SK-N-SH (cell line): Measurements from ENCODE around the gene TINAGL1. TPM values are rescaled to one million over a fixed set of nuclear protein-coding genes. Genes with fewer than 3 reads are reported as not detected.
A peak's percentile ranks its signal among the peaks of the same experiment; 100 is the strongest.

ENCODE experiments used
- CTCF ChIA-PET: fragments of 300-600, 350-600 bp; formaldehyde crosslinking; extraction: SDS; loops from one replicate; lab custom pipeline; 2021; lab: Yijun Ruan, JAX
- POLR2A ChIA-PET: fragments of 350-600 bp; sonication (Branson Sonifier 250); formaldehyde crosslinking; extraction: SDS; loops from one replicate; lab custom pipeline; 2020; ENCODE audit warnings: antibody characterized with exemption, inconsistent platforms; lab: Yijun Ruan, JAX
- DNase-seq: peaks from one replicate; pipeline ENCODE4 v3.0.0; 2012
- H2AFZ ChIP-seq: fragments of 200-600 bp; sonication (generic); 2 replicates; pipeline ENCODE4 v1.8.1; 2016; ENCODE audit warnings: antibody characterized with exemption, mild to moderate bottlenecking, low read depth
- H3F3A ChIP-seq: fragments of 200-600 bp; sonication (generic); replicated peaks from 2 replicates; pipeline ENCODE3; 2016; ENCODE audit warnings: antibody characterized with exemption, mild to moderate bottlenecking; ENCODE audit not compliant: insufficient read depth
- H3K27ac ChIP-seq, 2 experiments: fragments of 200-500 bp in 1 of 2; fragments of 200-600 bp in 1 of 2; sonication (Bioruptor generic) in 1 of 2; sonication (generic), shearing (Covaris generic) in 1 of 2; 2 replicates each; pipeline versions ENCODE4 v1.5.1 to v1.6.1; 2014 to 2016; ENCODE audit warnings: low read depth in 2 of 2, inconsistent platforms in 1 of 2, low read length in 1 of 2, mild to moderate bottlenecking in 1 of 2, mixed read lengths in 1 of 2
- H3K27me3 ChIP-seq: fragments of 200-600 bp; sonication (generic), shearing (Covaris generic); 2 replicates; pipeline ENCODE4 v1.6.1; 2016; ENCODE audit warnings: mixed run types; ENCODE audit not compliant: insufficient read depth
- H3K36me3 ChIP-seq, 2 experiments: fragments of 200-500 bp in 1 of 2; fragments of 200-600 bp in 1 of 2; sonication (Bioruptor generic) in 1 of 2; sonication (generic) in 1 of 2; replicated peaks in 1 of 2; 2 replicates each; pipeline versions ENCODE3 to v1.5.1; 2014 to 2016; ENCODE audit warnings: low read length in 1 of 2, mild to moderate bottlenecking in 1 of 2; ENCODE audit not compliant: insufficient read depth in 2 of 2, control insufficient read depth in 1 of 2
- H3K4me1 ChIP-seq, 2 experiments: fragments of 200-500 bp in 1 of 2; fragments of 200-600 bp in 1 of 2; sonication (Bioruptor generic) in 1 of 2; sonication (generic), shearing (Covaris generic) in 1 of 2; 2 replicates each; pipeline versions ENCODE4 v1.5.1 to v1.6.1; 2014 to 2016; ENCODE audit warnings: low read depth in 1 of 2, low read length in 1 of 2, mixed run types in 1 of 2; ENCODE audit not compliant: insufficient read depth in 2 of 2, control insufficient read depth in 1 of 2
- H3K4me2 ChIP-seq: fragments of 200-600 bp; sonication (generic), shearing (Covaris generic); 2 replicates; pipeline ENCODE4 v1.6.1; 2017; ENCODE audit warnings: mixed run types
- H3K4me3 ChIP-seq, 2 experiments: fragments of 200-500 bp in 1 of 2; fragments of 200-600 bp in 1 of 2; sonication (Bioruptor generic) in 1 of 2; sonication (generic), shearing (Covaris generic) in 1 of 2; 2 replicates each; pipeline versions ENCODE4 v1.5.1 to v1.8.1; 2014 to 2016; ENCODE audit warnings: low read depth in 2 of 2, inconsistent platforms in 1 of 2, low read length in 1 of 2, mild to moderate bottlenecking in 1 of 2, mixed read lengths in 1 of 2, moderate library complexity in 1 of 2
- H3K79me2 ChIP-seq: fragments of 200-600 bp; sonication (generic); 2 replicates; pipeline ENCODE4 v1.8.1; 2017; ENCODE audit warnings: mild to moderate bottlenecking; ENCODE audit not compliant: insufficient read depth
- H3K9ac ChIP-seq: fragments of 200-600 bp; sonication (generic); 2 replicates; pipeline ENCODE4 v1.6.1; 2017; ENCODE audit warnings: mixed run types
- H3K9me2 ChIP-seq: fragments of 200-600 bp; sonication (generic); 2 replicates; pipeline ENCODE4 v1.6.1; 2017; ENCODE audit warnings: mixed run types
- H3K9me3 ChIP-seq: fragments of 200-600 bp; sonication (generic); 2 replicates; pipeline ENCODE4 v1.6.1; 2017; ENCODE audit warnings: mixed run types, mild to moderate bottlenecking, moderate library complexity
- H4K20me1 ChIP-seq: fragments of 200-600 bp; sonication (generic); 2 replicates; pipeline ENCODE4 v1.6.1; 2017; ENCODE audit warnings: mild to moderate bottlenecking, mixed run types; ENCODE audit not compliant: insufficient read depth
- FOXM1 ChIP-seq: IDR thresholded peaks from 2 replicates; pipeline ENCODE4 v1.4.0; 2012; ENCODE audit warnings: low read depth, mild to moderate bottlenecking
- GABPA ChIP-seq: IDR thresholded peaks from 2 replicates; pipeline ENCODE4 v1.4.0; 2012; ENCODE audit warnings: low read depth, mild to moderate bottlenecking
- GATA2 ChIP-seq: sonication (generic); formaldehyde crosslinking; IDR thresholded peaks from 2 replicates; pipeline ENCODE4 v1.5.0; 2020; ENCODE audit warnings: mild to moderate bottlenecking, missing genetic modification reagents
- JUND ChIP-seq: IDR thresholded peaks from 2 replicates; pipeline ENCODE4 v1.4.0; 2012
- RAD21 ChIP-seq: IDR thresholded peaks from 2 replicates; pipeline ENCODE4 v1.6.1; 2012; ENCODE audit warnings: mild to moderate bottlenecking, low read length
- RCOR1 ChIP-seq: fragments of 150-350 bp; IDR thresholded peaks from 2 replicates; pipeline ENCODE4 v1.6.1; 2017; ENCODE audit warnings: antibody characterized with exemption, low read length
- RFX5 ChIP-seq: IDR thresholded peaks from 2 replicates; pipeline ENCODE4 v1.6.1; 2012; ENCODE audit warnings: mild to moderate bottlenecking, improper control_type of control experiment, low read length
- RXRA ChIP-seq: IDR thresholded peaks from 2 replicates; pipeline ENCODE4 v1.4.0; 2012; ENCODE audit warnings: low read depth, mild to moderate bottlenecking, borderline replicate concordance
- SIN3A ChIP-seq: IDR thresholded peaks from 2 replicates; pipeline ENCODE4 v1.6.1; 2012; ENCODE audit warnings: low read depth, mild to moderate bottlenecking, low read length, moderate library complexity, borderline replicate concordance
- SMC3 ChIP-seq: IDR thresholded peaks from 2 replicates; pipeline ENCODE4 v1.6.1; 2012; ENCODE audit warnings: low read depth, low read length, improper control_type of control experiment
- TCF12 ChIP-seq: IDR thresholded peaks from 2 replicates; pipeline ENCODE4 v1.4.0; 2012
- WGBS: methylation state at CpG from one replicate; pipeline ENCODE4 v1.1.6; 2017; ENCODE audit warnings: low lambda C conversion rate; 5-methylcytosine and 5-hydroxymethylcytosine counted together
- polyA plus RNA-seq, 3 experiments: library from polyadenylated mRNA; depleted of rRNA; stranded (reverse); fragments of >200 nt; gene quantifications; 2 replicates each; pipeline ENCODE4 v1.2.3, GENCODE V29; 2012
- TF ChIP-seq, protein P1 (sequence below): fragments of 150-350 bp; IDR thresholded peaks from 2 replicates; pipeline ENCODE4 v1.6.1; 2017; ENCODE audit warnings: antibody characterized with exemption, low read length, low read depth, borderline replicate concordance
- TF ChIP-seq, protein P2 (sequence below): IDR thresholded peaks from 2 replicates; pipeline ENCODE4 v1.4.0; 2012; ENCODE audit warnings: low read depth, borderline replicate concordance
- TF ChIP-seq, protein P3 (sequence below): IDR thresholded peaks from 2 replicates; pipeline ENCODE4; 2012

Gene TINAGL1
- polyA plus RNA-seq, 1 of the 3 experiments (the other 2 are of a cell fraction) = not detected

- Histone ChIP-seq H3K4me1 (peaks cover 17 to 20% of the 10 kb centered on the region in 2 experiments; a peak in 3 of 4 replicates), H3K4me2 (0 out of 2 replicates have a peak overlapping the region, but pooled peaks have one; percentile 47), H3K36me3 (no peaks in the 10 kb centered on the region), H3K79me2 (no peaks in the 10 kb centered on the region), H3K27ac (no peak overlapping the region), H2AFZ (no peak overlapping the region), H3K9me3 (no peaks in the 10 kb centered on the region), H3K4me3 (no peak overlapping the region)
- CTCF ChIA-PET = interaction anchor here (0.9 to 3.6 kb wide), 7 partner anchors 8 to 391 kb away, joined by 3 to 24 read pairs (median 4); partner anchors contain the start of gene HCRTR1
- DNase-seq = no peak
- TF ChIP-seq RFX5 = no peak
- TF ChIP-seq, protein P1, sequence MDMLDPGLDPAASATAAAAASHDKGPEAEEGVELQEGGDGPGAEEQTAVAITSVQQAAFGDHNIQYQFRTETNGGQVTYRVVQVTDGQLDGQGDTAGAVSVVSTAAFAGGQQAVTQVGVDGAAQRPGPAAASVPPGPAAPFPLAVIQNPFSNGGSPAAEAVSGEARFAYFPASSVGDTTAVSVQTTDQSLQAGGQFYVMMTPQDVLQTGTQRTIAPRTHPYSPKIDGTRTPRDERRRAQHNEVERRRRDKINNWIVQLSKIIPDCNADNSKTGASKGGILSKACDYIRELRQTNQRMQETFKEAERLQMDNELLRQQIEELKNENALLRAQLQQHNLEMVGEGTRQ = no peak
- TF ChIP-seq RAD21 = no peak
- no peak for TF ChIP-seq RCOR1
- TF ChIP-seq FOXM1 = no peak
- TF ChIP-seq TCF12 = no peak
- TF ChIP-seq, protein P2, sequence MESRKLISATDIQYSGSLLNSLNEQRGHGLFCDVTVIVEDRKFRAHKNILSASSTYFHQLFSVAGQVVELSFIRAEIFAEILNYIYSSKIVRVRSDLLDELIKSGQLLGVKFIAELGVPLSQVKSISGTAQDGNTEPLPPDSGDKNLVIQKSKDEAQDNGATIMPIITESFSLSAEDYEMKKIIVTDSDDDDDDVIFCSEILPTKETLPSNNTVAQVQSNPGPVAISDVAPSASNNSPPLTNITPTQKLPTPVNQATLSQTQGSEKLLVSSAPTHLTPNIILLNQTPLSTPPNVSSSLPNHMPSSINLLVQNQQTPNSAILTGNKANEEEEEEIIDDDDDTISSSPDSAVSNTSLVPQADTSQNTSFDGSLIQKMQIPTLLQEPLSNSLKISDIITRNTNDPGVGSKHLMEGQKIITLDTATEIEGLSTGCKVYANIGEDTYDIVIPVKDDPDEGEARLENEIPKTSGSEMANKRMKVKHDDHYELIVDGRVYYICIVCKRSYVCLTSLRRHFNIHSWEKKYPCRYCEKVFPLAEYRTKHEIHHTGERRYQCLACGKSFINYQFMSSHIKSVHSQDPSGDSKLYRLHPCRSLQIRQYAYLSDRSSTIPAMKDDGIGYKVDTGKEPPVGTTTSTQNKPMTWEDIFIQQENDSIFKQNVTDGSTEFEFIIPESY = no peak
- TF ChIP-seq RXRA = no peak
- TF ChIP-seq SMC3 = no peak
- TF ChIP-seq GABPA = no peak
- TF ChIP-seq GATA2 (CRISPR knock-in tag) = no peak
- TF ChIP-seq JUND = no peak
- TF ChIP-seq, protein P3, sequence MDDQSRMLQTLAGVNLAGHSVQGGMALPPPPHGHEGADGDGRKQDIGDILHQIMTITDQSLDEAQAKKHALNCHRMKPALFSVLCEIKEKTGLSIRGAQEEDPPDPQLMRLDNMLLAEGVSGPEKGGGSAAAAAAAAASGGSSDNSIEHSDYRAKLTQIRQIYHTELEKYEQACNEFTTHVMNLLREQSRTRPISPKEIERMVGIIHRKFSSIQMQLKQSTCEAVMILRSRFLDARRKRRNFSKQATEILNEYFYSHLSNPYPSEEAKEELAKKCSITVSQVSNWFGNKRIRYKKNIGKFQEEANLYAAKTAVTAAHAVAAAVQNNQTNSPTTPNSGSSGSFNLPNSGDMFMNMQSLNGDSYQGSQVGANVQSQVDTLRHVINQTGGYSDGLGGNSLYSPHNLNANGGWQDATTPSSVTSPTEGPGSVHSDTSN = no peak
- TF ChIP-seq, all 33 proteins: peak for 0
- H3K9me2 ChIP-seq = no peaks in the 10 kb centered on the region
- H4K20me1 ChIP-seq = no peaks in the 10 kb centered on the region
- POLR2A ChIA-PET = no interaction called here
- H3K27me3 ChIP-seq = no peaks in the 10 kb centered on the region
- H3K9ac ChIP-seq = no peak overlapping the region
- 82% methylated on average over 6 of the region's 7 CpGs for WGBS
- peaks cover 8% of the 10 kb centered on the region for H3F3A ChIP-seq
Measured at GRCh38 chr1:31572323-31573104, 3.8 kb upstream of the TINAGL1 start.

DNA sequence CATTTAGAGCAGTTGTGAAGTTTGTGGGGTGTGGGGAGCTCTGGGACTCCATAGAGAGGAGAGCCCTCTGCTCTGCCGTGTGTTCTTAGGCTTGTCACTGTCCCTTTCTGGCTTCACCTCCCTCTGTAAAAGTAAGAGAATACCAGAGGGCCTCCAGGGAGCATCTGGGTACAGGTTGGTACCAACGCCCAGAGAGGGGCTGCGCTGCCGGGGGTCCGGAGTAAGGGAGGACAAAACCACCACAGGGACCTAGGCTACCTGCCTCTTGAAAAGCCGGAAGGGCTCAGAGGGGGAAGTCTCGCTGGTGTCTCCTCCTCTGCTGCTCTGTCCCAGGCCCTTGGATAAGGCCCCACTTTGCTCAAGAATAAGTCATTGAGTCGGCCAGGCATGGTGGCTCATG is 3.1 kb upstream of the TINAGL1 start:
- Histone ChIP-seq H3K9me3 (no peaks in the 10 kb centered on the region), H3K9ac (no peak overlapping the region), H4K20me1 (no peaks in the 10 kb centered on the region), H3K4me3 (no peak overlapping the region), H3K4me2 (peak overlapping the region; percentile 47; the same call in 1 of the 2 replicates), H3K27ac (peak overlapping the region in 1 of 2 experiments; percentile 63; a peak in 1 of 4 replicates), H3K27me3 (no peaks in the 10 kb centered on the region), H3K36me3 (no peaks in the 10 kb centered on the region), H3K9me2 (no peaks in the 10 kb centered on the region), H3F3A (peaks cover 8% of the 10 kb centered on the region), H2AFZ (no peak overlapping the region), H3K4me1 (peaks cover 17% of the 10 kb centered on the region in 2 experiments; a peak in 3 of 4 replicates), H3K79me2 (no peaks in the 10 kb centered on the region)
- ChIA-PET CTCF (interaction anchor here (0.9 to 1.6 kb wide), 6 partner anchors 9 to 392 kb away, joined by 3 to 4 read pairs (median 4); no protein-coding TSS in a partner anchor), POLR2A (no interaction called here)
- WGBS = 83% methylated on average over 7 of the region's 8 CpGs
- DNase-seq = no peak
- TF ChIP-seq FOXM1 = no peak
- no peak for TF ChIP-seq SIN3A
- TF ChIP-seq GATA2 (CRISPR knock-in tag) = no peak
